Fibroblast of pulmonary artery (primary cell): ENCODE data around the gene TWSG1.
"Not testable (repeated sequence)": the region's sequence is repeated elsewhere in the genome, so short reads cannot be mapped to it uniquely, and the experiment has no call there.

Experiments
- DNase-seq: peaks from one replicate; pipeline ENCODE4 v3.0.0-alpha.2; 2010; ENCODE audit warnings: low read depth
- H3K4me3 ChIP-seq: replicated peaks from 2 replicates; pipeline ENCODE4 v1.5.1; 2011; ENCODE audit warnings: low read depth, mild to moderate bottlenecking, control low read depth, low read length, moderate library complexity
- CTCF ChIP-seq: IDR thresholded peaks from 2 replicates; pipeline ENCODE4 v1.5.1; 2011; ENCODE audit warnings: mild to moderate bottlenecking, control low read depth, low read length, inconsistent platforms; ENCODE audit errors: missing control alignments

The TWSG1 gene

DNA sequence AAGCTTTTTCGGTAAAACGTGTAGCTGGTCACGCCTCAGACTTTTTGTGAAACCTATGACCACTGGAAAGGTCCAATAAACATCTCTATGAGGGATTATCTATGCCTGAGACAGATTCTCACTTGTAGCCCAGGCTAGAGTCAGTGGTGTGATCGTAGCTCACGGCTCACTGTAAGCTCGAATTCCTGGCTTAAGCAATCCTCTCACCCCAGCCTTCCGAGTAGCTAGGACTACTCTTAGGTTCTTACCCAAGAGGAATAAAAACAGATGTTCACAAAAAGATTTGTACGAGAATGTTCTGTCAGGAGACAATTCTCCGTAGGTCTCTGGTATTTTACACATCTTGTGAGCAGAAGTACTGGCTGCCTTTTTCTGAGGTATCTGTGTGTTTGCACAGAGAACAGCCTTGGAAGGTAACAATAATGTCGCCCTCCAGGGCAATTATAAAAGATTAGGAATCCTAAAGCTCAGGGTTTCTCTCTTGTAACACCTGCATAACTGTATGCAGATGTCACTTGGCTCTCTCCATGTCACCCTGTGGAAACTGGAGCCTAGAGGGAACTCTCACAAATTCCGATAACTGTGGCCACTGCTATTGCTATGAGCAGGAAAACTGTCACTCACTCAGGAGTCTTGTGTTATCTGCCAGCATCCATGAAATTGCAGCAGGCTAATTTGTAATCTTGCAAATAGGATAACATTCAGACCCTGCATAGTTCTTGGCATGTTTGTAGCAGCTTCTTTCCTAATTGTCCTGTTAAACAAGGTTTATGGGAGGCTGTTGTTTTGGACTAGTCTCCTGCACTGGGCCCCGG lies 115.2 kb downstream of the TWSG1 start:
- no peak overlapping the region for H3K4me3 ChIP-seq
- TF ChIP-seq CTCF = no peak
- no peak for DNase-seq

- DNase-seq = not testable (repeated sequence)
Observed at GRCh38 chr18:9450920-9451319, 116.3 kb downstream of the TWSG1 start.

More at GRCh38 chr18:9450920-9451319, 116.3 kb downstream of the TWSG1 start:
- H3K4me3 ChIP-seq = not testable (repeated sequence)
